DOHH2 (cell line): Measurements from ENCODE around the gene ARMC9.

Experiments used
- H3F3A ChIP-seq: fragments of 200-600 bp; sonication (generic), shearing (Covaris generic); 2 replicates; pipeline ENCODE4 v1.6.0; 2016; ENCODE audit warnings: antibody characterized with exemption, mild to moderate bottlenecking; ENCODE audit not compliant: control insufficient read depth, insufficient read depth
- H3K27ac ChIP-seq: fragments of 200-600 bp; sonication (generic); 2 replicates; pipeline ENCODE4 v1.5.1; 2014; ENCODE audit warnings: low read depth, mild to moderate bottlenecking, low read length, moderate library complexity
- H3K27me3 ChIP-seq: fragments of 200-600 bp; sonication (generic); 2 replicates; pipeline ENCODE4 v1.6.1; 2014; ENCODE audit warnings: mild to moderate bottlenecking, low read length, mixed read lengths; ENCODE audit not compliant: control insufficient read depth
- H3K36me3 ChIP-seq: fragments of 200-600 bp; sonication (generic); 2 replicates; pipeline ENCODE4 v1.6.1; 2014; ENCODE audit warnings: mild to moderate bottlenecking, low read length, moderate library complexity, mixed read lengths; ENCODE audit not compliant: control insufficient read depth
- H3K4me1 ChIP-seq: fragments of 200-600 bp; sonication (generic); 2 replicates; pipeline ENCODE4 v1.6.1; 2014; ENCODE audit warnings: mild to moderate bottlenecking, low read length, mixed read lengths; ENCODE audit not compliant: control insufficient read depth
- H3K4me2 ChIP-seq: fragments of 200-600 bp; sonication (generic); 2 replicates; pipeline ENCODE4 v1.6.0; 2014; ENCODE audit warnings: mild to moderate bottlenecking, low read length, moderate library complexity
- H3K4me3 ChIP-seq: fragments of 200-600 bp; sonication (generic); 2 replicates; pipeline ENCODE4 v1.5.1; 2014; ENCODE audit warnings: mild to moderate bottlenecking, low read length, mixed read lengths
- H3K79me2 ChIP-seq: fragments of 200-600 bp; sonication (generic); 2 replicates; pipeline ENCODE4 v1.6.1; 2014; ENCODE audit warnings: mild to moderate bottlenecking, low read length, mixed read lengths; ENCODE audit not compliant: control insufficient read depth
- H3K9me2 ChIP-seq: fragments of 200-600 bp; sonication (generic); replicated peaks from 2 replicates; pipeline ENCODE4 v1.6.1; 2014; ENCODE audit warnings: mild to moderate bottlenecking, low read length, mixed read lengths; ENCODE audit not compliant: control insufficient read depth
- H3K9me3 ChIP-seq: fragments of 200-600 bp; sonication (generic); 2 replicates; pipeline ENCODE4 v1.6.1; 2014; ENCODE audit warnings: antibody characterized with exemption, low read length, mixed read lengths; ENCODE audit not compliant: control insufficient read depth, insufficient read depth
- H4K20me1 ChIP-seq: fragments of 200-600 bp; sonication (generic); 2 replicates; pipeline ENCODE4 v1.6.0; 2014; ENCODE audit warnings: low read depth, mild to moderate bottlenecking, antibody characterized with exemption, low read length, moderate library complexity; ENCODE audit not compliant: control insufficient read depth, insufficient read depth
- EZH2phosphoT487 ChIP-seq: fragments of 200-600 bp; sonication (generic); IDR thresholded peaks from 2 replicates; pipeline ENCODE4 v1.6.1; 2017; ENCODE audit warnings: borderline replicate concordance, mild to moderate bottlenecking, antibody characterized with exemption, low read length, moderate library complexity, mixed read lengths
- TF ChIP-seq, protein P1 (sequence below): fragments of 200-600 bp; sonication (generic); IDR thresholded peaks from one replicate; pipeline ENCODE4 v1.5.1; 2014; ENCODE audit warnings: antibody characterized with exemption, mild to moderate bottlenecking, low read depth, low read length; ENCODE audit not compliant: poor library complexity, severe bottlenecking

The ARMC9 gene

DNA sequence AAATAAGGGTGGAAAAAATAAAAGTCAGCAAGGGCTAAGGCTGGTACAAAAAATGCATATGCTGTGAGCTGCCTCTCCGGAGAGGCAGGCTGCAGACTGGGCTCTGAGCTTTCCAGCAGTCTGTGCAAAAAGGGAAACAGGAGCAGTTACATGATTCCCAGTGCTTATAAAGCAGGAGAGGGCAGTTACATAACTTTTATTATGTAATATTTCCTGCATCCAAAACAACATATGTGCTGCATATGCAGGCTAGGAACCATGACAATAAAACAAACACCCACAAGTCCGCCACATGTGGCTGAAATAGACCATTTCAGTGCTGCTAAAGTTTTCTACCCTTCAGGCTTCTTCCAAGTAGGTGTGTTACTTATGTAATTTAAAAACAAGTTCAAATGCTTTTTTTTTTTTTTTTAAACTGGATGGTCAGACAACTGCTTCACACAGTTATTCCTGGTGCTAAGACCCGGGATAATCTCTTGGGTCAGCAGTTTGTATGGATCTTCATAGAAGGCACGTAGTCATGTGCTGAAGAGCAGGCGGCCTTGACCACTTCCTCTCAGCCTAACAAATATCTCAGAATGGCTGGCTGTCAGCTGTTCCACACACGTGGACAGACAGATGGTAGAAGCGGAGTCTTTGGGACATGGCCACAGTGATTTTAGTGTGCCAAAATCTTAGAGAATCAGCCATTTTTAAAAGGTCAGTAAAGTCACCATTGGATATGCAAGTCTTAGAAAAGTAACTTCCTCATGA lies 43.5 kb downstream of the ARMC9 start:
- no peaks in the 10 kb centered on the region for H3F3A ChIP-seq
- H3K36me3 ChIP-seq: no peaks in the 10 kb centered on the region
- no peaks in the 10 kb centered on the region for H3K79me2 ChIP-seq
- no peak overlapping the region for H3K4me3 ChIP-seq
- no peaks in the 10 kb centered on the region for H3K9me3 ChIP-seq
- H4K20me1 ChIP-seq: no peaks in the 10 kb centered on the region
- H3K4me1 ChIP-seq: 0 out of 2 replicates have a peak, but pooled peaks cover 4% of the 10 kb centered on the region
- TF ChIP-seq EZH2phosphoT487: no peak
- TF ChIP-seq, protein P1, sequence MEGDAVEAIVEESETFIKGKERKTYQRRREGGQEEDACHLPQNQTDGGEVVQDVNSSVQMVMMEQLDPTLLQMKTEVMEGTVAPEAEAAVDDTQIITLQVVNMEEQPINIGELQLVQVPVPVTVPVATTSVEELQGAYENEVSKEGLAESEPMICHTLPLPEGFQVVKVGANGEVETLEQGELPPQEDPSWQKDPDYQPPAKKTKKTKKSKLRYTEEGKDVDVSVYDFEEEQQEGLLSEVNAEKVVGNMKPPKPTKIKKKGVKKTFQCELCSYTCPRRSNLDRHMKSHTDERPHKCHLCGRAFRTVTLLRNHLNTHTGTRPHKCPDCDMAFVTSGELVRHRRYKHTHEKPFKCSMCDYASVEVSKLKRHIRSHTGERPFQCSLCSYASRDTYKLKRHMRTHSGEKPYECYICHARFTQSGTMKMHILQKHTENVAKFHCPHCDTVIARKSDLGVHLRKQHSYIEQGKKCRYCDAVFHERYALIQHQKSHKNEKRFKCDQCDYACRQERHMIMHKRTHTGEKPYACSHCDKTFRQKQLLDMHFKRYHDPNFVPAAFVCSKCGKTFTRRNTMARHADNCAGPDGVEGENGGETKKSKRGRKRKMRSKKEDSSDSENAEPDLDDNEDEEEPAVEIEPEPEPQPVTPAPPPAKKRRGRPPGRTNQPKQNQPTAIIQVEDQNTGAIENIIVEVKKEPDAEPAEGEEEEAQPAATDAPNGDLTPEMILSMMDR: no peak
- H3K27me3 ChIP-seq: no peaks in the 10 kb centered on the region
- no peak overlapping the region for H3K27ac ChIP-seq
- no peaks in the 10 kb centered on the region for H3K9me2 ChIP-seq
- H3K4me2 ChIP-seq: no peak overlapping the region

DNA sequence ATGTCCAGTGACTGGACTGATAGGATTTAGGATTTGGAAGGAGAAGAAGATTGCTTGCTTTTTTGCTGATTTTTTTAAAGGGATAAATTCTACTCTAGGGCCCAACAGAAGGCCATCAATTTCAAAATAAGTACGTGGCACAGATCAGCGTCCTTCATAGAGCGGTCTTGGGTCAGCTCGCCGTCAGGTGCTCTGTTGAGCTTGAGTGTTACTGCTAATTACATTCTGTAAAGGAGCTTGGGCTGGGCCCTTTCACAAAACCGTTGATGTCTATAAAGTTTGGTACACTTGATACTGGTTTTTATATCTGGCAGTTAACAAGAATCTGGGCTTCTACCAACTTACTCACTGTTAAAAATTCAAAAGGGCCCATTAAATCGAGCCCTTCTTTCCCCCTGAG lies 45.4 kb downstream of the ARMC9 start:
- H3K27me3 ChIP-seq: no peaks in the 10 kb centered on the region
- no peak for TF ChIP-seq EZH2phosphoT487
- TF ChIP-seq, protein P1: no peak
- no peaks in the 10 kb centered on the region for H3K36me3 ChIP-seq
- H3K4me2 ChIP-seq: no peak overlapping the region
- H3K9me3 ChIP-seq: no peaks in the 10 kb centered on the region
- no peak overlapping the region for H3K27ac ChIP-seq
- H3K4me3 ChIP-seq: no peak overlapping the region
- no peaks in the 10 kb centered on the region for H3K9me2 ChIP-seq
- no peaks in the 10 kb centered on the region for H3F3A ChIP-seq
- H4K20me1 ChIP-seq: no peaks in the 10 kb centered on the region
- 0 out of 2 replicates have a peak, but pooled peaks cover 4% of the 10 kb centered on the region for H3K4me1 ChIP-seq
- no peaks in the 10 kb centered on the region for H3K79me2 ChIP-seq

DNA sequence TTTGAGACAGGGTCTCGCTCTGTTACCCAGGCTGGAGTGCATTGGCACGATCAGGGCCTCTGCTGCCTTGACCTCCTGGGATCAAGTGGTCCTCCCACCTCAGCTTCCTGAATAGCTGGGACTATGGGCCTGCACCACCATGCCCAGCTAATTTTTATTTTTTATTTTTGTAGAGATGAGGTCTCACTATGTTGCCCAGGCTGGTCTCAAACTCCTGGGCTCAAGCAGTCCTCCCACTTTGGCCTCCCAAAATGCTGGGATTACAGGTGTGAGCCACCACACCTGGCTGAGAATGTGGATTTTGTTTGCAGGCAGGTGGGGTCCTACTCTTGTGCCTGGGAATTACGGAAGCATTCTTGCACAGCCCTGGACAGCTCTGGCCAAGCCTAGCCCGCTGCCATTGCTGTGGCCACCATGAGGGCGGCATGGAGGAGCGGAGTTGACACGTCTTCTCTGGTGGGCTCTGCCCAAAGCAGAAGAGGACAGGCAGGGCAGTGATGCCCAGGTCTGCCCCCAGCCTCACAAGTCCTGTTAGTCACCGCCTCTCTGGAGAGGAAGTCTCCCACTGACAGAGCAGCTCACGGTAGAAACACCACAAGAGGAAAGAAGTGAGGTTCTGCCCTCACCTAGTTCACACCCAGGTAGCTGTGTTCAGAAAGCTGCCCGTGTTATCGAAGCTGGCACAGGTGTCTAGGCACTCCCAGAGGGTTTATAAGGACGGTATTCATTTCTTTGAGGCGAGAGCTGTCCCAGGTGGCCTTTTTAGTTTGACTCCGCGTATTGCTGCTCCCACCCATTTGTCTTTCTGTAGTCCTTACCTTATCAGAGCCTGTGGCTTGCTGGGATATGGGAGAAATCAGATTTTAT lies 46.2 kb downstream of the ARMC9 start:
- H3K36me3 ChIP-seq: no peaks in the 10 kb centered on the region
- H3K4me1 ChIP-seq: 0 out of 2 replicates have a peak, but pooled peaks cover 4% of the 10 kb centered on the region
- TF ChIP-seq EZH2phosphoT487: no peak
- TF ChIP-seq, protein P1: no peak
- no peaks in the 10 kb centered on the region for H3K27me3 ChIP-seq
- H3K9me2 ChIP-seq: no peaks in the 10 kb centered on the region
- H3K4me3 ChIP-seq: no peak overlapping the region
- no peak overlapping the region for H3K4me2 ChIP-seq
- H3K27ac ChIP-seq: no peak overlapping the region
- no peaks in the 10 kb centered on the region for H4K20me1 ChIP-seq
- no peaks in the 10 kb centered on the region for H3K9me3 ChIP-seq
- H3F3A ChIP-seq: no peaks in the 10 kb centered on the region
- no peaks in the 10 kb centered on the region for H3K79me2 ChIP-seq
